GM18868 (cell line): Measurements from ENCODE around the gene MAP2K7.
"Not testable (repeated sequence)": the region's sequence is repeated elsewhere in the genome, so short reads cannot be mapped to it uniquely, and the experiment has no call there.

Experiments
- ATAC-seq: cut with Tn5 transposase; IDR thresholded peaks from one replicate; pipeline ENCODE4 v1.9.1; 2021; ENCODE audit warnings: mild to moderate bottlenecking, moderate library complexity; ENCODE audit not compliant: unreplicated experiment

MAP2K7 gene

GRCh38 chr19:7928741-7929701 is 25.3 kb downstream of the MAP2K7 start:
- ATAC-seq: no peak

DNA sequence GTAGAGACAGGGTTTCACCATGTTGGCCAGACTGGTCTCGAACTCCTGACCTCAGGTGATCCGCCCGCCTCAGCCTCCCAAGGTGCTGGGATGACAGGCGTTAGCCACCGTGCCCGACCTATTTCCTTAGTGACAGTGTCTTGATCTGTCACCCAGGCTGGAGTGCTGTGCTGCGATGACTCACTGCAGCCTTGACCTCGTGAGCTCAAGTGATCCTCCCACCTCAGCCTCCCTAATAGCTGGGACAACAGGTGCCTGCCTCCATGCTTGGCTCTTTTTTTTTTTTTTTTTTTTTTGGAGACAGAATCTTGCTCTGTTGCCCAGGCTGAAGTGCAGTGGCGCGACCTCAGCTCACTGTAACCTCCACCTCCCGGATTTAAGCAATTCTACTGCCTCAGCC is 26.4 kb downstream of the MAP2K7 start:
- not testable (repeated sequence) for ATAC-seq

GRCh38 chr19:7930765-7931164 is 27.1 kb downstream of the MAP2K7 start:
- ATAC-seq: no peak

- no peak for ATAC-seq
Measured at GRCh38 chr19:7931221-7932061, 27.8 kb downstream of the MAP2K7 start.

DNA sequence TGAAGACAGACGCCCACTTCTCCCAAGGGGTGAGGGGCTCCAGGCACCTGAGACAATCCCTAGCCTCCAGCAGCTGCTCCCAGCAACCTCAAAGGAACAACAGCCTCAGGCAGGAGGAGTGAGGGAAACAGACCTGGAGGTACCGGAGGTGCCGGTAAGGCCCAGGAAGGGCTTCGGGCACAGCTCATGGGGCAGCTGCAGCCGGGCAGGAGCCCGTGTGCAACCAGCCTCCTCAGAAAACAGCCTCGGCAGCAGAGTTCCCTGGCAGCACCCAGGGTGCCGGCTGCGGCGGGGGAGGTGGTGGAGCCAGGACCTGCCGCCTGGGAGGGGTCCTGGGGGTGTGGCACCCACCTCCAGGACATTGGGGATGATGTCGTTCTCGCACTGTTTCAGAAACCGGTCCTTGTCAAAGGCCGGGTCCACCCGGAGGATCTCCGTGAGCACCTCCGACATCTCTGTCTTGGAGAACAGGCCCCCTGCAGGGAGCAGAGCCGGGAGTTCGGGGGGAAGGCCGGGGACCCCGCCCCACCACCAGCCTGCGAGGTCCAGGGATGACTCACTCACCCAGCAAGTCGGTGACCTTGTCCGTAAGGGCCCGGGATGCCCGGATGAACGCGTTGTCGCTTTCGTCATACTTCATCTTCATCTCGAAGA is 28.7 kb downstream of the MAP2K7 start:
- ATAC-seq: no peak

DNA sequence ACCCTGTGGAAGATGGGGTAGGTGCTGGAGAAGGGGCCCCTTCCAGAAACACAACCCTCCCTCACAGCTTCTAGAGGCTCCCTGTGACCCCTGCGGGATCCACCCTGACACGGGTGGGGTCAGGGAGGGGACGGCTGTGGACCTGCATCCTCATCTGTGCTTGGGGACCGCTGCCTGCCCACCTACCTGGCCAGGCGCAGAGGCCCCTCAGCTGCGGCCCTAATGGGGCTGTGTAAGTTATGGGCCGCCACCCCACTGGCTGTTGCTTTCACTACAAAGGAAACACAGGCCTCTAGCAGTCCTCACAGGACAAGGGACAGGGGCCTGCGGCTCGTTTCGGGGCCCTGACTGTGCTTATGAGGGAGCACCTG is 29.2 kb downstream of the MAP2K7 start:
- no peak for ATAC-seq

- no peak for ATAC-seq
Measured at GRCh38 chr19:7933411-7933810, 29.7 kb downstream of the MAP2K7 start.

DNA sequence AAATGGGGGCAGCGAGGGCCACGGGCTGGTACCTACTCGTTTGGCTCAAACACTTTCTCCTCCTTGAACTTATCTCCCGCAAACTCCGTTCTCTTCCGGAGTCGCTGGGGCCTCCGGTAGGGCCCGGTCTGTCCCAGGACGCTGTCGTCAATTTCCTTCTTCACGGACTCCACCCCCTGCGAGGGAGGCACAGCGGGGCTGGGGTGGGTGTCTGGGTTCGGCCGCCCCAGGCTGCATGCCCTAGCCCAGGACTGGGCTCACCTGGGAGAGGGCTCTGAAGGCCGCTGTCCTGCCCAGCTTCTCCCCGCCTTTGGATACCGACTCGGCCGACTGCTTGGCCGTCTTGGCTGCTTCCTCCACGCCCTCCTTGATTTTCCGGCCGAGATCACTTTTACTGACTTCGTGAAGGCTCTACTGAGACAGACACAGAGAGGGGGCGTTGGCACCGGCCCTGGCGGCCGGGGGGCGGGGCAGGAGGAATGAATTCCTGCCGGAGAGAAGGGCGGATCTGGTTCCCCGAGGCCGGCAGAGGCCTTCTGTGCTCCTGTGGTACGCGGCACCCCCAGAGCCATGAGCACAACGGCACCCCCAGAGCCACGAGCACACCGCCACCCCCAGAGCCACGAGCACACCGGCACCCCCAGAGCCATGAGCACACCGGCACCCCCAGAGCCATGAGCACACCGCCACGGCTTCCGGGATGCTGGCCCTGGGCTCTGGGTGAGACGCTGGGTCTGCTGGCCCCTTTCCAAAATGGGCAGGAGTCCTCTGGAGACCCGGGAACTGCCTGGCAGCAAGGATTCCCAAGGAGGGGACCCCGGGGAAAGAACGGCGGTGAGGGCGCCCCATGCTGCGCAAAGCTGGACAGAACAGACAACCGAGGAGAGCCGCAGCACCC is 30.4 kb downstream of the MAP2K7 start:
- no peak for ATAC-seq

DNA sequence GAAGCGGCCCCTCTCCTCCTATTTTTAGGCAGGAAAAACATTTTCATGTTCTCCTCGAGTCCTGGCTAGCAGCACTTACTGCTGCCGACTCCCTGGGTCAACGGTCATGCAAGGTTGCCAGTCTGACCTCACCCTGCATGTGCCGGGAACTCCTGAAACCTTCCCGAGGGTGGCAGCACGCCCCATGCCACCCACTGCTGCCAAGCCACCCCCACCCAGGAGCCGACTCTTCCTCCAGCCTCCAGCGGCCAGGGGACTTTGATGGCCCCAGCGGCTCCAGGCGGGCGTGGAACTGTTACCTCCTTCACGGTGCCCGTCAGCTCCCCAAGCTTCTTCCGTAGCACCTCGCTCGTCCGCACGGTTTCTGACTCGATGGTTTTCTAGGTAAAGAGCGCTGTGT is 31.1 kb downstream of the MAP2K7 start:
- ATAC-seq: no peak

GRCh38 chr19:7940841-7941240 is 37.2 kb downstream of the MAP2K7 start:
- ATAC-seq: no peak

DNA sequence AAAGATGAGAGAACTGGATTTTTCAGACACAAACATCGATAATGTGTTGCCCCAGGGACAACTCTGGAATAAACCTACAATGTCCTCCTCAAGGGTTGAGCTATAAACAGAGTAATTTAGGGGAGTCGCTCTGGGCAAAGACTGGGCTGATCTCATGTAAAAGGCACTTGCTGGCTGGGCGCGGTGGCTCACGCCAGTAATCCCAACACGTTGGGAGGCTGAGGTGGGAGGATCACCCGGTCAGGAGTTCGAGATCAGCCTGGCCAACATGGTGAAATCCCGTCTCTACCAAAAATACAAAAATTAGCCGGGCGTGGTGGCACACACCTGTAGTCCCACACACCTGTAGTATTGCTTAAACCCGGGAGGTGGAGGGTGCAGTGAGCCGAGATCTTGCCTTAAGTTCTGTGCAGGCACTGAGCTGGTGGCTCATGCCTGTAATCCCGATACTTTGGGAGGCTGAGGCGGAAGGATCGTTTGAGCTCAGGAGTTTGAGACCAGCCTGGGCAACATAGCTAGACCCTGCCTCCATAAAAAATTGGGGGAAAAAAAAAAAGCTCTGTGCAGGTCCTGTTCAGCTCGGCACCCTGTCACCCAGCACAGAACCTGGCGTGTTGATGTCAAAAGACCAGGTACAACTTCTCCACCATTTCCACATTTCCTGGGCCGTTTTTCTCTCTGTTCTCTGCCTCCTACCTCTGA is 38.4 kb downstream of the MAP2K7 start:
- no peak for ATAC-seq

DNA sequence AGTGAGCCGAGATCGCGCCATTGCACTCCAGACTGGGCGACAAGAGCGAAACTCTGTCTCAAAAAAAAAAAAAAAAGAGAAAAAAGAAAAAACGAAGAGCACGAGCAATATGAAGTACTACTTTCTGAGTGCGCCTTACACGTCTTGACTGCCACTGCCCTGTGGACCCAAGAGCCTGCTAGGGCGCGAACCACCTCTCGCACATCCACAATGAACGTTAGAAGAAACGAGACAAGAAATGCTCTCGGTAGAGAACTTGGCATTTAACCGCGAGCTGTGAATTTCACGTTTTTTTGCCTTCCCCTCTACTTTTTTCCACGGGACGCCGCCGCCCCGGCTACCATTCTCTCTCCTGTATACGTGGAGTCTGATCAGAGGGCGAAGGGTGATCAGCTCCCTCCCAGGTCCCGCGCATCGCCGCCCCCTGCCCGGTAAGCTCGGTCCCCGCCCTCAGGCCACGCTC is 39.3 kb downstream of the MAP2K7 start:
- peak; percentile 7 for ATAC-seq

GRCh38 chr19:7943444-7944176 is 39.9 kb downstream of the MAP2K7 start, which contains the start of gene TIMM44:
TIMM44 (minus strand) TSS chr19:7943666; CDS start chr19:7943651, 15 bp downstream.
- ATAC-seq: peak; percentile 95

DNA sequence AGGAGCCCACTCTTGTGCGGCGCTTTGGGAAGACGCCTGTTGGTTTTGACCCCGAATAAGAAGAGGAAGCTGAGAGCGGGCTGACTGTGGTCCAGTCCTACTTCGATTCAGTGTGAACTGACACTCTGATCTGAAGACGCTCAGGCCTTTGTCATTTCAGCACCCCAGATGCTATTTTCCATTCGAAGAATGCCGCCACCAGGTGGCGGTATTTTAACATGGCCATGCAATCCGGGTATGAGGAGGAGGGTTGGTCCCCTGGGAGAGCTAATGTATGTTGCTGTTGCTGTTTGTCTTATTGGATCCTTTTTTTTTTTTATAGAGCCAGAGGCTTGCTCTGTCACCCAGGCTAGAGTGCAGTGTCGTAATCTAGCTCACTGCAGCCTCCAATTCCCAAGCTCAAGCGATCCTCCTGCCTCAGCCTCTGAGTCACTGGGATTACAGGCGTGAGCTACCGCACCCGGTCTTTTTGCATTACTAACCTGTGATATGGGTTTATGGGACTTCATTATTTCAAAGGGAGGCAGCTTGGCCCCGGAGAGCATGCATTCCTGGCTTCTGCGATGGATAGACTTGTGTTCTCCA is 40.6 kb downstream of the MAP2K7 start:
- ATAC-seq: peak; percentile 36

- ATAC-seq: no peak
Measured at GRCh38 chr19:7947939-7948338, 44.3 kb downstream of the MAP2K7 start.

GRCh38 chr19:7953060-7953459 is 49.4 kb downstream of the MAP2K7 start:
- ATAC-seq: no peak

- no peak for ATAC-seq
Measured at GRCh38 chr19:7953576-7953975, 49.9 kb downstream of the MAP2K7 start.

- no peak for ATAC-seq
Measured at GRCh38 chr19:7955696-7956095, 52.0 kb downstream of the MAP2K7 start.
